Gastroesophageal sphincter (tissue), 3 donors: ENCODE data around the gene LENEP.

Experiments
- CTCF ChIP-seq, 4 experiments: fragments of 200-600 bp in 2 of 4; fragments of 450-650 bp in 2 of 4; sonication (generic) in 1 of 4; IDR thresholded peaks; one replicate each; pipeline ENCODE4 v1.5.1; 2017 to 2019; ENCODE audit warnings: antibody characterized with exemption in 4 of 4, mild to moderate bottlenecking in 2 of 4, moderate library complexity in 2 of 4
- EP300 ChIP-seq: sonication (generic); formaldehyde crosslinking; IDR thresholded peaks from one replicate; pipeline ENCODE4 v1.6.1; 2017; ENCODE audit warnings: antibody characterized with exemption, mild to moderate bottlenecking
- POLR2A ChIP-seq, 2 donors: fragments of 450-650 bp; IDR thresholded peaks; one replicate each; pipeline ENCODE4 v1.6.1; 2017; ENCODE audit warnings: antibody characterized with exemption in 2 of 2, mild to moderate bottlenecking in 2 of 2, moderate library complexity in 1 of 2

- TF ChIP-seq CTCF (IDR thresholded peaks at IDR 0.05) (no peak), POLR2A (IDR thresholded peaks at IDR 0.05) (no peak), EP300 (no peak)
Observed at GRCh38 chr1:155033524-155033923, 40.1 kb downstream of the LENEP start, which contains the start of the genes DCST1 and DCST2.
